ENCODE data around the gene ERP44. TPM values are rescaled to one million over a fixed set of nuclear protein-coding genes. Genes with fewer than 3 reads are reported as not detected.

Gene ERP44
- polyA plus RNA-seq, 3 donors: 18.4 to 74.0 (median 66.3) TPM

DNA sequence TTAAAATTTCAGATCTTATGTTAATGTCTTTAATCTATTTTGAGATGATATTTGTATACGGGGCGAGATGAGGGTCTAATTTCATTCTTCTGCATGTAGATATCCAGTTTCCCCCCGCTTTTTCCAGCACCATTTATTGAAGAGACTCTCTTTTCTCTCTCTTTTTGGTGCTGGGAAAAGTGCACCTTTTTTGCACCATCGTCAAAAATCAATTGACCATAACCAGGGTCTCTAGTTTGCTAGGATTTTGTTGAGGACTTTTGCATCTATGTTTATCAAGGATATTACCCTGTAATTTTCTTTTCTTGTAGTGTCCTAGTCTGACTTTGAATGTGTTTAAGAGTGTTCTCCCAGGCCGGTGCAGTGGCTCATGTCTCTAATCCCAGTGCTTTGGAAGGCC, 99.0 kb downstream of the ERP44 start:
- Histone ChIP-seq H3K4me2 (replicated peaks; ENCODE audit: extremely low read depth, low read length, poor library complexity, severe bottlenecking) (no peak overlapping the region), H3K4me1 (ENCODE audit: control insufficient read depth in 1 of 2, insufficient read depth in 2 of 2, low read length in 2 of 2) (no peaks in the 10 kb centered on the region), H3K9me3 (replicated peaks in 1 of 2; ENCODE audit: control insufficient read depth in 1 of 2, insufficient read depth in 1 of 2, low read length in 2 of 2) (peaks cover 10 to 12% of the 10 kb centered on the region in 2 donors), H3K27me3 (ENCODE audit: control insufficient read depth in 2 of 2, insufficient read depth in 2 of 2, low read length in 2 of 2) (no peaks in the 10 kb centered on the region), H3K27ac (ENCODE audit: low read depth in 1 of 2, low read length in 2 of 2) (no peak overlapping the region), H3K4me3 (replicated peaks in 1 of 3; ENCODE audit: low read depth in 2 of 3, low read length in 3 of 3) (no peak overlapping the region), H3K9ac (ENCODE audit: insufficient read depth, low read length, poor library complexity, severe bottlenecking) (no peak overlapping the region), H4K20me1 (ENCODE audit: insufficient read depth, low read length) (no peaks in the 10 kb centered on the region), H2AFZ (ENCODE audit: insufficient read depth, low read depth, low read length, poor library complexity, severe bottlenecking) (no peak overlapping the region), H3K79me2 (ENCODE audit: insufficient read depth, low read length) (no peaks in the 10 kb centered on the region), H3K36me3 (replicated peaks in 1 of 2; ENCODE audit: control insufficient read depth in 1 of 2, insufficient read depth in 2 of 2, low read length in 2 of 2) (peaks cover 29 to 75% of the 10 kb centered on the region in 2 donors)
- Mint-ChIP-seq H3K27me3 (ENCODE audit: low read depth in 3 of 3) (peaks cover 0 to 2% (median 0%) of the 10 kb centered on the region in 3 donors), H3K36me3 (peaks cover 44 to 67% of the 10 kb centered on the region in 2 donors), H3K4me3 (no peak overlapping the region), H3K27ac (no peak overlapping the region), H3K4me1 (no peaks in the 10 kb centered on the region), H3K9me3 (peaks cover 0 to 12% (median 7%) of the 10 kb centered on the region in 7 donors)
- TF ChIP-seq CTCF (IDR thresholded peaks at IDR 0.05): no peak
- no peak for DNase-seq
- WGBS (ENCODE audit: insufficient coverage): no CpG with 5 or more reads among the region's 5 CpGs
- intact Hi-C loops (cut with micrococcal nuclease): loop anchor here in 1 of 2 donors (10.0 kb wide), 1 partner anchor 815 kb away; no protein-coding TSS in a partner anchor

DNA sequence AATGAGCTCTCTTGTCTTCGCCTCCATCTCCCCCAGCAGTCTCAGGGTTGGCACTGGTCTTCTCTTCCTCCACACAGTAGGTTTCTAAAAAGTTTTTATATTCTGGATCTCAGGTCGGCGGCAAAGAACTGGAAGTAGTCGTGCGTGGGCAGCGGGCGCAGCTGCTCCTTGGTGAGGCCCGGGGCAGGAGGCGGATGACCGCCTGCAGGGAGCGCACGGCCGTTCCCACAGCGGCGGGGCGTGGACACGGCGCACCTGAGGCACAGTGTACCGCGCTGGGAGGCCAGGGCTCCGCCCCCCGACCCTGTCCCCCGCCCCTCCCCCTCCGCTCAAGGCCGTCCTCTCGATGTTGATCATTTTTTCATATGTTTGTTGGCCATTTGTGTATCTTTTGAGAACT, 99.9 kb downstream of the ERP44 start:
- Mint-ChIP-seq H3K4me1 (no peaks in the 10 kb centered on the region), H3K27ac (no peak overlapping the region), H3K4me3 (no peak overlapping the region), H3K27me3 (ENCODE audit: low read depth in 3 of 3) (peaks cover 0 to 2% (median 0%) of the 10 kb centered on the region in 3 donors), H3K9me3 (peaks cover 0 to 12% (median 8%) of the 10 kb centered on the region in 7 donors), H3K36me3 (peaks cover 46 to 66% of the 10 kb centered on the region in 2 donors)
- no peak overlapping the region for H2AFZ ChIP-seq (ENCODE audit: insufficient read depth, low read depth, low read length, poor library complexity, severe bottlenecking)
- H3K9ac ChIP-seq (ENCODE audit: insufficient read depth, low read length, poor library complexity, severe bottlenecking): no peak overlapping the region
- H3K27ac ChIP-seq (ENCODE audit: low read depth in 1 of 2, low read length in 2 of 2): no peak overlapping the region
- intact Hi-C loops (cut with micrococcal nuclease): no loop called here
- no peak overlapping the region for H3K4me3 ChIP-seq (replicated peaks in 1 of 3; ENCODE audit: low read depth in 2 of 3, low read length in 3 of 3)
- H3K4me1 ChIP-seq (ENCODE audit: control insufficient read depth in 1 of 2, insufficient read depth in 2 of 2, low read length in 2 of 2): no peaks in the 10 kb centered on the region
- no peak overlapping the region for H3K4me2 ChIP-seq (replicated peaks; ENCODE audit: extremely low read depth, low read length, poor library complexity, severe bottlenecking)
- peaks cover 20 to 66% of the 10 kb centered on the region in 2 donors for H3K36me3 ChIP-seq (replicated peaks in 1 of 2; ENCODE audit: control insufficient read depth in 1 of 2, insufficient read depth in 2 of 2, low read length in 2 of 2)
- H3K9me3 ChIP-seq (replicated peaks in 1 of 2; ENCODE audit: control insufficient read depth in 1 of 2, insufficient read depth in 1 of 2, low read length in 2 of 2): peaks cover 7 to 8% of the 10 kb centered on the region in 2 donors
- no peak for DNase-seq
- H4K20me1 ChIP-seq (ENCODE audit: insufficient read depth, low read length): no peaks in the 10 kb centered on the region
- WGBS (ENCODE audit: insufficient coverage): 99% methylated on average over 16 of the region's 26 CpGs
- no peak for TF ChIP-seq CTCF (IDR thresholded peaks at IDR 0.05)
- H3K79me2 ChIP-seq (ENCODE audit: insufficient read depth, low read length): no peaks in the 10 kb centered on the region
- H3K27me3 ChIP-seq (ENCODE audit: control insufficient read depth in 2 of 2, insufficient read depth in 2 of 2, low read length in 2 of 2): no peaks in the 10 kb centered on the region

Measured in CD14-positive monocyte (primary cell).